HG03342 (cell line): ENCODE results near the gene CRLF1.
A peak's percentile ranks its signal among the peaks of the same experiment; 100 is the strongest.

Experiments used
- ATAC-seq: cut with Tn5 transposase; IDR thresholded peaks from one replicate; pipeline ENCODE4 v1.9.1; 2021; ENCODE audit warnings: mild to moderate bottlenecking, moderate library complexity; ENCODE audit not compliant: unreplicated experiment

Gene CRLF1

GRCh38 chr19:18636969-18637629 lies 30.5 kb upstream of the CRLF1 start, which contains the start of gene KLHL26:
Gene KLHL26 (plus strand): TSS chr19:18637028. CDS start chr19:18637055, 27 bp downstream.
- no peak for ATAC-seq

- ATAC-seq: peak; percentile 84
These were observed 29.8 kb upstream of the CRLF1 start for GRCh38 chr19:18636183-18636968.

- ATAC-seq: no peak
These were observed 29.2 kb upstream of the CRLF1 start for GRCh38 chr19:18635831-18636182.

GRCh38 chr19:18634612-18635297 lies 28.2 kb upstream of the CRLF1 start:
- no peak for ATAC-seq

- ATAC-seq: no peak
These were observed 26.7 kb upstream of the CRLF1 start for GRCh38 chr19:18633321-18633720.

- ATAC-seq: no peak
These were observed 22.8 kb upstream of the CRLF1 start for GRCh38 chr19:18629166-18630088.

- no peak for ATAC-seq
These were observed 20.3 kb upstream of the CRLF1 start for GRCh38 chr19:18626906-18627305.

GRCh38 chr19:18620902-18621301 lies 14.3 kb upstream of the CRLF1 start:
- ATAC-seq: no peak

- ATAC-seq: no peak
These were observed 13.7 kb upstream of the CRLF1 start for GRCh38 chr19:18620311-18620710.

- ATAC-seq: no peak
These were observed 11.6 kb upstream of the CRLF1 start for GRCh38 chr19:18618236-18618635.

- no peak for ATAC-seq
These were observed 11.0 kb upstream of the CRLF1 start for GRCh38 chr19:18617562-18617961.

GRCh38 chr19:18616023-18616422 lies 9.4 kb upstream of the CRLF1 start:
- ATAC-seq: no peak

- ATAC-seq: no peak
These were observed 7.1 kb upstream of the CRLF1 start for GRCh38 chr19:18613589-18614234.

- no peak for ATAC-seq
These were observed 6.4 kb upstream of the CRLF1 start, which contains the start of gene TMEM59L for GRCh38 chr19:18612772-18613588. Gene TMEM59L (plus strand): TSS chr19:18612870. CDS start chr19:18612959, 89 bp downstream.

- ATAC-seq: no peak
These were observed 5.6 kb upstream of the CRLF1 start for GRCh38 chr19:18612051-18612771.

GRCh38 chr19:18611327-18612050 lies 4.9 kb upstream of the CRLF1 start:
- ATAC-seq: no peak

GRCh38 chr19:18610556-18611326 lies 4.1 kb upstream of the CRLF1 start:
- ATAC-seq: no peak
